Measurements from ENCODE around the gene DKKL1.
"Not testable (repeated sequence)": the region's sequence is repeated elsewhere in the genome, so short reads cannot be mapped to it uniquely, and the experiment has no call there.

DKKL1 gene

DNA sequence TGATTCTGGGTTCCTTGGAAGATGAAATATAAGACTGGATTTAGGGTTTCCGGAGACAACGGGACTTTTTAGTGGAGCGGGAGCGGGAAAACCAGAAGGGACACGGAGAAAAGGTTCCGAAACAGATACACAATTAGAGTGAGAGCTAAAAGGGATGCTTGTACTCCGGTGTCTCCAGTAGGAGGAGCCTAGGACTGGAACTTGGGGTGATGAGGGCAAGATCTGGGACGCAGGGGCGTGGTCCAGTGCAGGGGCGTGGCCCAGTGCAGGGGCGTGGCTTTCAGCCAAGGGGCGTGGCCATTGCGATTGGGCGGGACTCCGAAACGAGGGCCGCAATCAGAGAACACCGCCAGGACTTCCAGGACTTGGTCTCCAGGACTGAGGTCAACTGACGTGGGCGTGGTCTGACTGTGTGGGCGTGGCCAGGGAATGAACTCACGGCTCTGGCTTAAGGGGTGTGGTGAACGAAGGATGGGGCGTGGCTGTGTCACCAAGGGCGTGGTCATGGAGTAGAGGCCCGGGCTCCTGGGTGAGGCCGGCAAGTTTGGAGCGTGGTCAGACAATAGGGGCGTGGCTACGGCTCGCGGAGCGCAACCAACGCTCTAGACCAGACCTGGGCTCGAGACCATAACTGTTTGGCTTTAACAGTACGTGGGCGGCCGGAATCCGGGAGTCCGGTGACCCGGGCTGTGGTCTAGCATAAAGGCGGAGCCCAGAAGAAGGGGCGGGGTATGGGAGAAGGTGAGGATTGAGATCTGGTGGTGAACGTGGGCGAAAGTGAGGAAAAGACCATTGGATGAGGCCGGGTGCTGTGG is at the start of gene DKKL1:
Gene DKKL1 (plus strand): TSS at position 610 of the 815 bp plus-strand sequence. CDS start 122 bp downstream, at position 732.
- DNase-seq = peak in 1 of 3 experiments; percentile 66

DNA sequence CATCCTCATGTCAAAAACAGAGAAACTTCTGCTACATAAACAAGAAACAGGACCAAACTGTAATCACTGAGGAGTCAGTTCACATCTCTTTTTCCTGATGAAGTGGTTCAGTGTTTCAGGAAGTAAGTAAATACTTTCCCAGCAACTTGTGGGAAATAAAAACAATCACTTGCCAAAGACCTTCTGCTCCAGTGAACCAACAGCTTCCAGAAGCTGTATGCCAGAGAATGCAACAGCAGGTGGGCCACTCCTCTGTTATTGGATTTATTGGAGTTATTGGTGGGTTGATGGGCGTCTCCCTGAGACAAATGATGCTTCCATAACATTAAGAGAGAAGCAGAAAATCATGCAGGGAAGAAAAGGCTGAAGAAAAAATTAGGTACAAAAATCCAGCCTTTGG is 48.6 kb upstream of the DKKL1 start:
- no peak for DNase-seq

DNA sequence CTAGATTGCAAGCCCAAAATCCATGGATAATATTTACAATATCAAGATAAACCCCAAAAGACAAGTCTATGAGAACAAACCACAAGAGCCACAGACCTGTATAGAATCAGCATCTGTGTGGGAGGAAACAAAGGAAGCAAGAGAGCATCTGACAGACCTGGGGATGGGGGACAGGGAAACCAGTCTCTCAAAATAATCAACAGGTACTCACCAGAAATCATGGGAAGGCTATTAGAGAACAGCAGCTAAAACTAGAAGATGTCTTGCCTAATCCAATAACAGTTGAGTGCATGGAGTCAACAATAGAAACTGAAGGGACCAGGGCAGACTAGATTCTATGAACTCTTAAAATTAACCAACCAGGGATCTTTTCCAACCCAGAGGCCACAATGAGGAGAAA is 47.4 kb upstream of the DKKL1 start:
- no peak for DNase-seq

DNA sequence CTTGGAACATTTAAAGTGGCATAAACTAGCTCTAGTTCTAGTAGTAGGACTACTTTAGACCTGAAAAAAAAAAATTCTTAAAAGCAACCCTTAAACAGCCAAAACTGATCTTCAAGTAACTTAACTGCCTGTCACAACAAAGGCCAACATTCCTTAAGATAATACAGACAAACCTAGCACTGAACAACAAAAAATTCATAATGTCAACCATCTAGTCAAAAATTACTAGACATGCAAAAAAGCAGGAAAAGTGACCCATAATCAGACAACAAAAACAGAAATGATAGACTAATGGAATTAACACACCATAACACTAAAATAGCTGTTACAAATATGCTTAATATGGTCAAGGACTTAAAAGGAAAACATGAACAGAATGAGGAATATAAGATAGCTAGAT is 45.4 kb upstream of the DKKL1 start:
- DNase-seq = no peak

DNA sequence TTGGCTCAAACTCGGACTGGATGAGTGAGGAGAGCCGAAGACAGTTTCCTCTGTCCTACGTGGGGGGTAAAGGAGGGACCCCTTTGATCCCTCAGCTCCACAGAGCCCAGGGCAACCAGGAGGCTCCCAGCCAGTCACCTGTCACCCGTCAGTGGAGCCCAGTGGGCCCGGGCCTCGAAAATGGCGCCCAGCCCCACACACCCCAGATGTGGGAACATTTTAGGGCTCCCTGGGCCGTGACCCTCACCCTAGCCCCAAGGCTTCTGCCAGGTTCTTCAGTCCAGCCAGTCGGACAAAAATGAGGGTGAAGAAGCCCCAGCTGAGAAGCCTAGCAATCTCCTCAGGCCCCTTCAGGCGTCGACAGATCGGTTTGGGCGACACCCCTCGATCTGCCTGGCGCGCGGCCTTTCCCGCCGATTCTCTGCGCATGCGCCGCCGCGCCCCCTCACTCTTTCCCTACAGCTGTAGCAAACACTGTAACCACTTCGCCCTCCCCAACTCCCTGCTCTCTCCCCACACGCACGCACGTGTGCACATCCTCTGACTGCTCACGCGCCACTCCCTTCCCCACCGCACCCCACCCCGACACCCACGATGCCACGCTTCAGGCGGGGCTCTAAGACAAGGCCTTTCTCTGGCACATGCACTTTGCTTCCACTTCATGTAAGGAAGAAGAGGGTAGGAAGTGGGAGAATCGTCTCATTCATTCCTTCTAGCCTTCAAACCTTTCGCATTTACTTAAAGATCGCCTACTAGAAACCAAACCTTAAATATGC is 38.7 kb upstream of the DKKL1 start, which contains the start of gene SLC6A16:
Gene SLC6A16 (minus strand): TSS at position 391 of the 776 bp plus-strand sequence. CDS start 13,844 bp downstream, outside the sequence.
- DNase-seq = no peak

DNA sequence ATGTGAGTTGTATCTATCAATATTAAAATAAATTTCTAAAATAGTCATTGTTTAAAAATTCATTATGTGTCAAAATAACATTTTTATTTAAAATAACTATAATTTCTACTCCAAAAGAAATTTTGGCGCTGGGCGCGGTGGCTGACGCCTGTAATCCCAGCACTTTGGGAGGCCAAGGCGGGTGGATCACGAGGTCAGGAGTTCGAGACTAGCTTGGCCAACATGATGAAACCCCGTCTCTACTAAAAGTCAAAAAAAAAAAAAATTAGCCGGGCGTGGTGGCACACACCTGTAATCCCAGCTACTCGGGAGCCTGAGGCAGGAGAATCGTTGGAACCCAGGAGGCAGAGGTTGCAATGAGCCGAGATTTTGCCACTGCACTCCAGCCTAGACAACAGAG is 37.9 kb upstream of the DKKL1 start:
- DNase-seq = not testable (repeated sequence)

DNA sequence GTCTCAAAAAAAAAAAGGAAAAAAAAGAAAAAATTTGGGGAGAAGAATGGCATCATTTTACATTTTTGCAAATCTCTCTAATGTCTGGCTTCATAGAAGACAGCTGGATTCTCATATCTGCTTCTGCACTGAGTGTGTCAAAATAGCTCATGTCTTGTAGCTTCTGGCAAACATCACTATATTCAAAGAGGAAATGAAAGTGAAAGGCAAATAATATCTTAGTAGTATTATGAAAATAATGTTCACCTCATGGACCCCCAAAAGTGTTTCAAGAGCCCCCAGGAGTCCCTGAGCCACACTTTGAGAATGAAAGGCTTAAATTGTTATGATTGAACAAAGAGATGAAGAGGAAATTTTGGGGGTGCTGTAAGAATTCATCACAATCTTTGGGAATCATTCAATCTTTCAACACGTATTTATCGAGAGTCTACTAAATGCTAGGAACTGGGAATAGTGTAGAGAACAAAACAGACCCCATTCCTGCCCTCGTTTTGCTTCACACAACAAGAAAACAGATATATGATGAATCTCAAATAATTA is 37.4 kb upstream of the DKKL1 start:
- DNase-seq = no peak

DNA sequence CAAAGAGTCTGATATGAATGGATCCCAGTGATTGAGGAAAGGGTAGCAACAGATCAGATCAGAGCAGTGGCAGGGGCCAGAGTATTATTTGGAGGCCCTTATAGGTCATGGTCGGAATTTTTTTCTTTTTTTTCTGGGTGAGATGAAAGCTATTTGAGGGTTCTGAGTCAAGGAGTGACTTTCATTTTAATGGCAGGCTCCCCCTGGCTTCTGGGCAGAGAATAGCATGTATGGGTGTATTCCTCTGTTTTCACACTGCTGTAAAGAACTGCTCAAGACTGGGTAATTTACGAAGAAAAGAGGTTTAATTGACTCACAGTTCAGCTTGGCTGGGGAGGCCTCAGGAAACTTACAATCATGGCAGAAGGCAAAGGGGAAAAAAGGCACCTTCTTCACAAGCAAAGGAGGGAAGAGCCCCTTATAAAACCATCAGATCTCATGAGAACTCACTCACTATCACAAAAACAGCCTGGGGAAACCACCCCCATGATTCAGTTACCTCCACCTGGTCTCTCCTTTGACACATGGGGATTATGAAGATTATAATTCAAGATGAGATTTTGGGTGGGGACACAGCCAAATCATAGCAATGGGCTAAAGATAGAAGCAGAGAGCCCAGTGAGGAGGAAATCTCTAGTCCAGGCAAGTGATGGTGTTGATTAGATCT is 35.7 kb upstream of the DKKL1 start:
- no peak for DNase-seq

DNA sequence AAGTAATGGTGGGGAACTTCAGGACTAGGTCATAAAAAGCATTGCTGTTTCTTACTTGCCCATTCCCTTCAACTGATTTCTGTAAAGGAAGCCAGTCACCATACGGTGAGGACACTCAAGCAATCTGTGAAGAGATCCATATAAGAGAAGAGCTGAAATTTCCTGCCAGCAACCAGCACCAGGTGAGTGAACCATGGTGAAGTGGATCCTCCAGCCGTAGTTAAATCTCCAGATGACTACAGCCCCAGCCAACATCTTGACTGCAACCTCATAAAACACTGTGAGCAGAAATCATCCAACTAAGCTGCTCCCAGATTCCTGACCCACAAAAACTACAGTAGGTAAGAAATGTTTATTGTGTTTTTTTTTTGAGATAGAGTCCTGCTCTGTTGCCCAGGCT is 34.9 kb upstream of the DKKL1 start:
- peak in 1 of 3 experiments; percentile 33 for DNase-seq

DNA sequence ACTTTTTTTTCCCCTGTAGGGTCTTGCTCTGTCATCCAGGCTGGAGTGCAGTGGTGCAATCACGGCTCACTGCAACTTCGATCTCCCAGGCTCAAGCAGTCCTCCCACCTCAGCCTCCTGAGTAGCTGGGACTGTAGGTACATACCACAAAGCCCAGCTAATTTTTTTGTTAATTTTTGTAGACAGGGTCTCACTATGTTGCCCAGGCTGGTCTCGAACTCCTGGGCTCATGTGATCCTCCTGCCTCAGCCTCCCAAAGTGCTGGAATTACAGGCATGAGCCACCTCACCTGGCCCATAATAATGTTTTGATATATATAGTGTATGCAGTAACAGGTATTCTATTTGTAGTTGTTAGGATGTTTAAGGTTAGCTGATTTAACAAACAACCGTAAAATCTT is 32.5 kb upstream of the DKKL1 start:
- not testable (repeated sequence) for DNase-seq

DNA sequence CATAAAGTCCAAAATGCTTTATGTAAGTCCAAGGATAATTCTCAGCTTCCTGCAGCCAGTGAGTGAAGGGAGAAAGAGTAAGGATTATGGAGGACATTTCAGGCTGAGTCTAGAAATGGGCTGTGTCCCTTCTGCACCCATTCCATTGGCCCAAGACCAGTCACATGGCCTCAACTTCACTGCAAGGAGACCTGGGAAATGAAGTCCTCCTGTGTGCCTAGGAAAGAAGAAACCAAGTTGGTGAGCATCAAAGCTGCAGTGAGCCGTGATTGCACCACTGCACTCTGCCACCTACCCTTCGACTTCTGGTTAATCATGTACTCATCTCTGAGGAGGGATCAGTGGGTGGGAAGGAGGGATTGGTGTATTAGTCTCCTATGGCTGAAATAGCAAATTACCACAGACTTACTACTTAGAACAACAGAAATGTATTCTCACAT is 32.0 kb upstream of the DKKL1 start:
- DNase-seq = peak in 2 of 3 experiments; percentile 5 to 29

DNA sequence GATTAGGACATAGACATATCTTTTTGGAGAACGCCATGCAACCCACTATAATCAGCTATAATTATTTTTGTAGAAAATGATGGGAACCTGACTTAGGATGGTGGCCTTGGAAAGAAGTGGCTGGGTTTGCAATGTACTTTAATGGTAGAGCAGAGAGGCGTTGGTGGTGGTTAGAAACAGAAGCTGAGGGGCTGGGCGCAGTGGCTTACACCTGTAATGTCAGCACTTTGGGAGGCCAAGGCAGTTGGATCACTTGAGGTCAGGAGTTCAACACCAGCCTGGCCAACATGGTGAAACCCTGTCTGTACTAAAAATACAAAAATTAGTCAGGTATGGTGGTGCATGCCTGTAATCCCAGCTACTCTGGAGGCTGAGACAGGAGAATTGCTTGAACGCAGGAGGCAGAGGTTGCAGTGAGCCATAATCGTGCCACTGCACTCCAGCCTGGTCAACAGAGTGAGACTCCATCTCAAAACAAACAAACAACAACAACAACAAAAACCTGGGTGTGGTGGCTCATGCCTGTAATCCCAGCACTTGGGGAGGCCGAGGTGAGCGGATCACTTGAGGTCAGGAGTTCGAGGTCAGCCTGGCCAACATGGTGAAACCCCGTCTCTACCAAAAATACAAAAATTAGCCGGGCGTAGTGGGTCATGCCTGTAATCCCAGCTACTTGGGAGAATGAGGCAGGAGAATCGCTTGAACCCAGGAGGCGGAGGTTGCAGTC is 30.8 kb upstream of the DKKL1 start:
- not testable (repeated sequence) for DNase-seq

DNA sequence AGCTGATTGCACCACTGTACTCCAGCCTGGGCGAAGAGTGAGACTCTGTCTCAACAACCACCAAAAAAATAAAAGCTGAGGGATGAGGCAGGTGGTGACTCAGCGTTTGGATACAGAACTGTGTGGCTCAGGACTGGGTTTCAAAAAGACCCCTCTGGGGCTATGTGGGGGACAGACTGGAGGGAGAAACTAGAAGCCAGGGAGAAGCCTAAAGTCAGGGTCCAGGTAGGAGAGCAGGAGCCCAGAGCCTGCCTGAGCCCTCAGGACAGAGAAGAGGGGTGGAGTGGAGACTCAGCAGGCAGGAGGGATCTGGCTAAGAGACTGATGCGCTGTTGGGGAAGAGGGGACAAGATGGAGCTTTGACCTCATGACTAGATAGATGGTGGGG is 30.3 kb upstream of the DKKL1 start:
- no peak for DNase-seq

DNA sequence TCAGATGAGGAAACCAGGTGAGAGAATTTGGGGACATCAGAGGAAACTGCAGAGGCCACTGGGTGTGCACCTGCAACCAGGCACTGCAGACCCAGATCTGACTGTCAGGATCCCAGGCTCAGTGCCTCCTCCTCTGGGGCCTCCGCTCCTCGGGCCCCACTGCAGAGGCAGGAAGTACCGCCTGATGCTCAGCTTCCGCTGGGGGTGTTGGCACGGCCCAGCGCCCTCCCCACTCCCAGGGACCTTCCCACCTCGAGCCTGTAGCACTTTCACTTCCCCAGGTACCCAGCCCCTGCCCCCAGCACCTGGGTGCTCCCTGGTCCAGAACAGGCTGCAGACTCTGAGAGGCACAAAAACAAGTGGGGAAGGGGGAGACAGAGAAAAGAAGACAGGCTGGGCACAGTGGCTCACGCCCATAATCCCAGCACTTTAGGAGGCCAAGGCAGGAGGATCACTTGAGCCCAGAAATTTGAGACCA is 29.8 kb upstream of the DKKL1 start:
- DNase-seq = no peak

DNA sequence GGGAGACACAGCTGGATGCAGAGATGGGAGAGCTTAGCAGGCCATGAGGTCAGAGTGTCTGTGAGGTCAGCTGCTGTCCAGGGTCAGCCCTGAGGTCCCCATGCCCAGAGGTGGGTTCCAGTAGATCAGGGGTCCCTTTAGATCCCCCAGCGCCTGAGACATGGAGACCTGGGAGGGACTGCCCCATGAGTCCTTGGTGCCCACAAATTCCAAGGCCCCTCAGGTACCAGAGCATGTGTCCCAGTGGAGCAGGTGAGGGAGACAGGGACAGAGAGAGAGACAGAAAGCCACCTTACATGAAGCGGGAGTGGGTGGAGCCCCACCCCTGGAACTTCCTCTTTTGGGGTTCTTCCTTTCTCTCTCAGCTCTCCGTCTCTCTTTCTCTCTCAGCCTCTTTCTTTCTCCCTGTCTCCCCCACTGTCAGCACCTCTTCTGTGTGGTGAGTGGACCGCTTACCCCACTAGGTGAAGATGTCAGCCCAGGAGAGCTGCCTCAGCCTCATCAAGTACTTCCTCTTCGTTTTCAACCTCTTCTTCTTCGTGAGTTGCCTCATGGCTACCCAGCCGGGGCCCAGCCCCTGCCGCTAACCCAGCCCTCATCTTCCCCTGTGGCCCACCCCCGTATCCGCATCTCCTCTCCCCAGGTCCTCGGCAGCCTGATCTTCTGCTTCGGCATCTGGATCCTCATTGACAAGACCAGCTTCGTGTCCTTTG is 28.4 kb upstream of the DKKL1 start, which contains the start of gene CD37:
Gene CD37 (plus strand): TSS at position 336 of the 713 bp plus-strand sequence. CDS start 135 bp downstream, at position 471.
- DNase-seq = no peak

DNA sequence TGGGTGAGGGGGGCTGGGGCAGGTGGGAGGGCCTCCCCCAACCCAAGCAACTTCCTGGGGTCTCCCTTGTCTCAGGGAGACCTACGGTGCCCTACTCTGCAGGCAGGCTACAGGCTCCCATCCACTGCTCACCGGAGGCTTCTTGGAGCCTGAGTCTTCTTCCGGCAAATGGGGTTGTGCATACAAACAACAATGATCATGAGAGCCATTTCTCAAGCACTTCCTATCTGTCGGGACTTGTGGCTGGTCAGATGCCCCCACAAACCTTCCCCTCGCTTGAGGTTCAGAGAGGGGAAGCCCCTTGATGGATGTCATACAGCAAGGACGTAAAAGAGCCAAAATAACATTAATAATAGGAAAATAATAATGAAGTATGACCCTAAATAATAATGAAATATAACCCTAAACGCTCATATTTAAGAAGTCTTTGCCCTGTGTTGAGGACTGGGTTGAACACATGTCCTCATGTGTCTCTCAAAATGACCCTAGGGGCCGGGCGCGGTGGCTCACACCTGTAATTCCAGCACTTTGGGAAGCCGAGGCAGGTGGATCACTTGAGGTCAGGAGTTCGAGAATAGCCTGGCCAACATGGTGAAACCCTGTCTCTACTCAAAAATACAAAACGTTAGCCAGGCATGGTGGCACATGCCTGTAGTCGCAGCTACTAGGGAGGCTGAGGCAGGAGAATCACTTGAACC is 27.7 kb upstream of the DKKL1 start:
- no peak for DNase-seq

DNA sequence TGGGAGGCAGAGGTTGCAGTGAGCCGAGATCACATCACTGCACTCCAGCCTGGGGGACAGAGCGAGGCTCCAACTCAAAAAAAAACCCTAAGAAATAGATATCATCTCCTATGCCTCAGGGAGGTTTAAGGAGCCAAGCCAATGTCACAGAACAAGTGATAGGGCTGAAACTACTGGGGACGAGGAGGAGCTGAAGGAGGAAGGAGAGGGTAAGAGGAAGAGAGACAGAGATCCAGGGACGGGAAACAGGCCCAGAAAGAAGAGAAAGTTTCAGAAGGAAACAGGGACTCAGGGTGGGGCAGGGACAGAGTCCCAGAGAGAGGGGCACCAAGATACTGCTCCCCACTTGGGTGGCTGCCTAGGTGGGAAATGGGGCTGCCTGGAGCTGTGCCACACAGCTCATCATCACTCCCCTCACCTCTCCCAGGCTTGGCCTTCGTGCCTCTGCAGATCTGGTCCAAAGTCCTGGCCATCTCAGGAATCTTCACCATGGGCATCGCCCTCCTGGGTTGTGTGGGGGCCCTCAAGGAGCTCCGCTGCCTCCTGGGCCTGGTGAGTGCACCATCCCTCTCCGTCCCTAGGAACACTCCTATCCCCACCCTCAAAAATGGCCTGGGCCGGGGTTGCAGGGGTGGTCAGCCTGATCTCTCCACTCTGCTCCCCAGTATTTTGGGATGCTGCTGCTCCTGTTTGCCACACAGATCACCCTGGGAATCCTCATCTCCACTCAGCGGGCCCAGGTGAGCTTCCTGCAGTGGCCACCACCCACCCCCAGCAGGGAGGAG is 27.0 kb upstream of the DKKL1 start:
- DNase-seq = no peak

DNA sequence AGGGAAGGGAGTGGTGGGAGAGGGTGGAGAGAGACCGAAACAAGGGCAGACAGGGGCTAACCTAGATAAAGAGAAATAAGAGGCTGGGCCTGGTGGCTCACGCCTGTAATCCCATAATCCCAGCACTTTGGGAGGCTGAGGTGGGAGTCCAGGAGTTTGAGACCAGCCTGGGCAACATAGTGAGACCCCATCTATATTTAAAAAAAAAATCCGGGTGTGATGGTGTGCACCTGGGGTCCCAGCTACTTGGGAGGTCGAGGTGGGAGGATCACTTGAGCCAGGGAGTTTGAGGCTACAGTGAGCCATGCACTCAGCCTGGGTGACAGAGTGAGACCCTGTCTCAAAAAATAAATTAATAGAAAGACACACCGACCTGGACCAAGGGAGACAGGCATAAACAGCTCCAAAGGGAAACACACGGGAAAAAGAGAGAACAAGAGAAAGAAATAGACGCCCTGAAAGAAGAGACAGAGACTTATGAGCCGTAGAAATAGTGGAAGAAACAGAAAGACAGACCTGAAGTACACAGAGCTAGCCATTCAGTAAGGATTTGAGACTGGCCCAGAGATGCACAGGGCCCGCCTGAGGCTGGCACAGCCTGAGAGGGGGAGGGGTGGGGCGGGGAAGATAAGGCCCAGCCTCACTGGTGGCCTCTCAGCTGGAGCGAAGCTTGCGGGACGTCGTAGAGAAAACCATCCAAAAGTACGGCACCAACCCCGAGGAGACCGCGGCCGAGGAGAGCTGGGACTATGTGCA is 26.2 kb upstream of the DKKL1 start:
- DNase-seq = no peak

Measured in NCI-H1417 (cell line).